Thyroid gland (tissue), 4 donors: Measurements from ENCODE around the gene AICDA. TPM values are rescaled to one million over a fixed set of nuclear protein-coding genes. Genes with fewer than 3 reads are reported as not detected.

Experiments used
- DNase-seq, 2 donors: peaks; one replicate each; pipeline ENCODE4 v3.0.0-alpha.2; 2019
- H3K27ac ChIP-seq, 3 donors: fragments of 200-600 bp; sonication (generic); 1 replicate in 2 of 3; 2 replicates in 1 of 3; pipeline ENCODE4 v1.5.1; 2016 to 2019; ENCODE audit warnings: mild to moderate bottlenecking in 1 of 3, moderate library complexity in 1 of 3
- H3K27me3 ChIP-seq: fragments of 200-600 bp; sonication (generic); one replicate; pipeline ENCODE4 v1.5.1; 2019
- H3K36me3 ChIP-seq, 2 donors: fragments of 200-600 bp; sonication (generic); one replicate each; pipeline ENCODE4 v1.5.1; 2016 to 2019
- H3K4me1 ChIP-seq, 2 donors: fragments of 200-600 bp; sonication (generic); one replicate each; pipeline ENCODE4 v1.5.1; 2017 to 2019
- H3K4me3 ChIP-seq, 3 donors: fragments of 200-600 bp; sonication (generic); replicated peaks in 1 of 3; 1 replicate in 2 of 3; 2 replicates in 1 of 3; pipeline ENCODE4 v1.5.1; 2016; ENCODE audit warnings: mild to moderate bottlenecking in 1 of 3
- H3K9me3 ChIP-seq: fragments of 200-600 bp; sonication (generic); one replicate; pipeline ENCODE4 v1.5.1; 2017
- CTCF ChIP-seq, 6 experiments: fragments of 200-600 bp in 3 of 6; fragments of 450-650 bp in 3 of 6; sonication (generic) in 3 of 6; IDR thresholded peaks; one replicate each; pipeline ENCODE4 v1.5.1; 2016 to 2019; ENCODE audit warnings: antibody characterized with exemption in 6 of 6, mild to moderate bottlenecking in 2 of 6, inconsistent platforms in 1 of 6, moderate library complexity in 1 of 6
- POLR2A ChIP-seq, 2 donors: fragments of 450-650 bp; IDR thresholded peaks; one replicate each; pipeline ENCODE4 v1.6.1; 2017; ENCODE audit warnings: antibody characterized with exemption in 2 of 2, mild to moderate bottlenecking in 2 of 2, moderate library complexity in 1 of 2
- WGBS, 2 donors: methylation state at CpG; one replicate each; pipeline ENCODE4 v1.1.5; 2017; 5-methylcytosine and 5-hydroxymethylcytosine counted together
- intact Hi-C: fragments of 100-400 bp; cut with DNase I; formaldehyde crosslinking; loops from one replicate; pipeline ENCODE4 v1.15.1; 2023
- total RNA-seq, 4 donors: library from RNA; depleted of rRNA; stranded (reverse); fragments of >200 nt; gene quantifications; one replicate each; pipeline ENCODE4 v1.2.3, GENCODE V29; 2016

Gene AICDA
- total RNA-seq, 4 donors from 2014 or later: not detected

- Histone ChIP-seq H3K27me3 (no peaks in the 10 kb centered on the region), H3K4me1 (no peaks in the 10 kb centered on the region), H3K27ac (no peak overlapping the region), H3K36me3 (no peaks in the 10 kb centered on the region), H3K9me3 (no peaks in the 10 kb centered on the region), H3K4me3 (no peak overlapping the region)
- intact Hi-C loops: no loop called here
- WGBS, 2 donors: 13 to 17% methylated on average over 5 of the region's 5 CpGs
- TF ChIP-seq POLR2A (IDR thresholded peaks at IDR 0.05): no peak
- TF ChIP-seq CTCF (IDR thresholded peaks at IDR 0.05): peak; percentile 15 to 74 (median 45)
- no peak for DNase-seq
Observed at GRCh38 chr12:8609061-8609570, 3.5 kb downstream of the AICDA start.

GRCh38 chr12:8606890-8607289 lies 5.8 kb downstream of the AICDA start:
- 88 to 91% methylated on average over 6 of the region's 6 CpGs for WGBS, 2 donors
- Histone ChIP-seq H3K4me1 (no peaks in the 10 kb centered on the region), H3K9me3 (no peaks in the 10 kb centered on the region), H3K4me3 (no peak overlapping the region), H3K27ac (no peak overlapping the region), H3K27me3 (no peaks in the 10 kb centered on the region), H3K36me3 (no peaks in the 10 kb centered on the region)
- DNase-seq: no peak
- TF ChIP-seq POLR2A (IDR thresholded peaks at IDR 0.05) (no peak), CTCF (IDR thresholded peaks at IDR 0.05) (no peak)
- intact Hi-C loops: no loop called here

GRCh38 chr12:8605057-8605456 lies 7.6 kb downstream of the AICDA start:
- H3K36me3 ChIP-seq: no peaks in the 10 kb centered on the region
- H3K4me1 ChIP-seq: no peaks in the 10 kb centered on the region
- no peaks in the 10 kb centered on the region for H3K9me3 ChIP-seq
- intact Hi-C loops: no loop called here
- no peak for DNase-seq
- no peaks in the 10 kb centered on the region for H3K27me3 ChIP-seq
- whole genome bisulfite sequencing, 2 donors: 94 to 96% methylated on average over 29 to 30 of the region's 30 CpGs
- TF ChIP-seq POLR2A (IDR thresholded peaks at IDR 0.05) (no peak), CTCF (IDR thresholded peaks at IDR 0.05) (no peak)
- no peak overlapping the region for H3K4me3 ChIP-seq
- no peak overlapping the region for H3K27ac ChIP-seq

GRCh38 chr12:8603856-8604255 lies 8.8 kb downstream of the AICDA start:
- Histone ChIP-seq H3K4me1 (no peaks in the 10 kb centered on the region), H3K27me3 (no peaks in the 10 kb centered on the region), H3K4me3 (no peak overlapping the region), H3K27ac (no peak overlapping the region), H3K9me3 (no peaks in the 10 kb centered on the region), H3K36me3 (no peaks in the 10 kb centered on the region)
- WGBS, 2 donors: 26 to 38% methylated on average over 3 of the region's 3 CpGs
- intact Hi-C loops: no loop called here
- no peak for DNase-seq
- TF ChIP-seq CTCF (IDR thresholded peaks at IDR 0.05) (no peak), POLR2A (IDR thresholded peaks at IDR 0.05) (no peak)

- TF ChIP-seq POLR2A (IDR thresholded peaks at IDR 0.05) (no peak), CTCF (IDR thresholded peaks at IDR 0.05) (no peak)
- H3K9me3 ChIP-seq: no peaks in the 10 kb centered on the region
- no peaks in the 10 kb centered on the region for H3K27me3 ChIP-seq
- no peaks in the 10 kb centered on the region for H3K4me1 ChIP-seq
- H3K27ac ChIP-seq: no peak overlapping the region
- DNase-seq: no peak
- 70 to 73% methylated on average over 2 of the region's 2 CpGs for WGBS, 2 donors
- intact Hi-C loops: no loop called here
- H3K36me3 ChIP-seq: no peaks in the 10 kb centered on the region
- no peak overlapping the region for H3K4me3 ChIP-seq
Observed at GRCh38 chr12:8603286-8603685, 9.4 kb downstream of the AICDA start.
